Kidney (tissue), 14 donors: ENCODE measurements around the gene UBE2Q2. TPM values are rescaled to one million over a fixed set of nuclear protein-coding genes. Genes with fewer than 3 reads are reported as not detected.

ENCODE experiments used
- DNase-seq, 5 donors: peaks; one replicate each; pipeline ENCODE4 v3.0.0-alpha.2; 2013 to 2020
- FAIRE-seq: peaks from 2 replicates; lab custom pipeline; 2012; peaks lifted over from hg19 to GRCh38; lab: Jason Lieb, UNC
- H3K27ac ChIP-seq, 2 donors: one replicate each; pipeline ENCODE4 v1.7.0; 2013; ENCODE audit warnings: low read depth in 2 of 2, low read length in 2 of 2, inconsistent platforms in 1 of 2
- H3K27me3 ChIP-seq: one replicate; pipeline ENCODE4 v1.7.1; 2013; ENCODE audit warnings: low read length, inconsistent platforms; ENCODE audit not compliant: control insufficient read depth, insufficient read depth
- H3K36me3 ChIP-seq, 3 donors: one replicate each; pipeline versions ENCODE4 v1.7.0 to v1.7.1; 2013; ENCODE audit warnings: low read length in 3 of 3, control low read depth in 1 of 3, inconsistent platforms in 1 of 3; ENCODE audit not compliant: insufficient read depth in 3 of 3, control insufficient read depth in 2 of 3
- H3K4me1 ChIP-seq, 3 donors: one replicate each; pipeline versions ENCODE4 v1.7.0 to v1.7.1; 2013; ENCODE audit warnings: low read length in 3 of 3, inconsistent platforms in 1 of 3, low read depth in 1 of 3; ENCODE audit not compliant: control insufficient read depth in 2 of 3, insufficient read depth in 2 of 3
- H3K4me3 ChIP-seq, 3 donors: one replicate each; pipeline versions ENCODE4 v1.7.0 to v1.8.1; 2013; ENCODE audit warnings: low read length in 3 of 3, control low read depth in 1 of 3, inconsistent platforms in 1 of 3
- H3K9ac ChIP-seq, 3 donors: one replicate each; pipeline versions ENCODE4 v1.7.0 to v1.7.1; 2013; ENCODE audit warnings: low read length in 3 of 3, control low read depth in 1 of 3, inconsistent platforms in 1 of 3
- H3K9me3 ChIP-seq, 3 donors: one replicate each; pipeline versions ENCODE4 v1.7.0 to v1.7.1; 2013; ENCODE audit warnings: low read length in 3 of 3, control low read depth in 1 of 3, inconsistent platforms in 1 of 3; ENCODE audit not compliant: control insufficient read depth in 2 of 3, insufficient read depth in 1 of 3
- intact Hi-C: fragments of 100-400 bp; cut with DNase I; formaldehyde crosslinking; loops from one replicate; pipeline ENCODE4 v1.11.1; 2022
- polyA plus RNA-seq: library from polyadenylated mRNA; stranded (reverse); fragments of 350-450 nt; fragmentation: Illumina TruSeq; extraction: RNeasy Lipid Tissue Mini Kit (QIAGEN cat#74804); gene quantifications from one replicate; pipeline ENCODE4 v1.2.3, GENCODE V29; 2014; ENCODE audit warnings: low read depth, low replicate concordance; ENCODE audit not compliant: insufficient read depth
- total RNA-seq: library from RNA; stranded (reverse); fragmentation: NEBNext Ultra II Directional; extraction: Animal tissue kit (Norgen Biotek cat#: 25700); gene quantifications from one replicate; pipeline ENCODE4 v1.2.1, GENCODE V29; 2021
- TF ChIP-seq, protein P1 (sequence below): IDR thresholded peaks from 3 replicates; pipeline ENCODE4 v1.5.1; 2012; ENCODE audit warnings: mild to moderate bottlenecking, moderate library complexity, borderline replicate concordance; ENCODE audit not compliant: insufficient read depth; ENCODE audit errors: extremely low read depth
- donor health status: control.
- donor health status: control.
- donor health status: control.
- donor health status: control.
- donor health status: control.
- donor health status: DM: yes; HTN: yes; CAD: no.
- donor health status: Normal renal cell carcinoma (clear cell type).

The UBE2Q2 gene
- total and polyA plus RNA-seq, 2 donors from 2014 or later: 18.1 to 31.6 TPM

DNA sequence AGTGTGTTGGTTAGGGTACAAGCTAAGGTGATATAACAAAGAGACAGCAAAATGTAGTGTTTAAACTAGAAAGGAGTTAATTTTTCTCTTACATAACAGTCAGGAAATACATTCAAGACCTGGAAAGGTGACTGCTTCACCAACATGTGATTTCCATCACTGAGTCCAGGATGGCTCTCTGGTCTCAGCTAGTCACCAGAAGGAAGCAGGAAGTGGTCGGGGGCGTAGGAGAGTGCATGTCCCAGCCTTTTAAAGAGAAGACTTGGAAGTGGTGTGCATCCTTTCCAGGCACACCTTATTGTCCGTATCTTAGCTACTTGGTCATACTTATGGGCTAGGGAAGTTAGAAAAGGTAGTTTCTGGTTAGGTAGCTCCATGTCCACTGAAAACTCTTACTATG lies 11.1 kb upstream of the UBE2Q2 start:
- DNase-seq (no peak), FAIRE-seq (no peak)
- no peak overlapping the region for H3K9ac ChIP-seq
- intact Hi-C loops: no loop called here
- no peak overlapping the region for H3K27ac ChIP-seq
- no peaks in the 10 kb centered on the region for H3K27me3 ChIP-seq
- TF ChIP-seq, protein P1, sequence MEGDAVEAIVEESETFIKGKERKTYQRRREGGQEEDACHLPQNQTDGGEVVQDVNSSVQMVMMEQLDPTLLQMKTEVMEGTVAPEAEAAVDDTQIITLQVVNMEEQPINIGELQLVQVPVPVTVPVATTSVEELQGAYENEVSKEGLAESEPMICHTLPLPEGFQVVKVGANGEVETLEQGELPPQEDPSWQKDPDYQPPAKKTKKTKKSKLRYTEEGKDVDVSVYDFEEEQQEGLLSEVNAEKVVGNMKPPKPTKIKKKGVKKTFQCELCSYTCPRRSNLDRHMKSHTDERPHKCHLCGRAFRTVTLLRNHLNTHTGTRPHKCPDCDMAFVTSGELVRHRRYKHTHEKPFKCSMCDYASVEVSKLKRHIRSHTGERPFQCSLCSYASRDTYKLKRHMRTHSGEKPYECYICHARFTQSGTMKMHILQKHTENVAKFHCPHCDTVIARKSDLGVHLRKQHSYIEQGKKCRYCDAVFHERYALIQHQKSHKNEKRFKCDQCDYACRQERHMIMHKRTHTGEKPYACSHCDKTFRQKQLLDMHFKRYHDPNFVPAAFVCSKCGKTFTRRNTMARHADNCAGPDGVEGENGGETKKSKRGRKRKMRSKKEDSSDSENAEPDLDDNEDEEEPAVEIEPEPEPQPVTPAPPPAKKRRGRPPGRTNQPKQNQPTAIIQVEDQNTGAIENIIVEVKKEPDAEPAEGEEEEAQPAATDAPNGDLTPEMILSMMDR: no peak
- no peak overlapping the region for H3K4me3 ChIP-seq
- no peaks in the 10 kb centered on the region for H3K36me3 ChIP-seq
- no peaks in the 10 kb centered on the region for H3K9me3 ChIP-seq
- H3K4me1 ChIP-seq: no peaks in the 10 kb centered on the region

DNA sequence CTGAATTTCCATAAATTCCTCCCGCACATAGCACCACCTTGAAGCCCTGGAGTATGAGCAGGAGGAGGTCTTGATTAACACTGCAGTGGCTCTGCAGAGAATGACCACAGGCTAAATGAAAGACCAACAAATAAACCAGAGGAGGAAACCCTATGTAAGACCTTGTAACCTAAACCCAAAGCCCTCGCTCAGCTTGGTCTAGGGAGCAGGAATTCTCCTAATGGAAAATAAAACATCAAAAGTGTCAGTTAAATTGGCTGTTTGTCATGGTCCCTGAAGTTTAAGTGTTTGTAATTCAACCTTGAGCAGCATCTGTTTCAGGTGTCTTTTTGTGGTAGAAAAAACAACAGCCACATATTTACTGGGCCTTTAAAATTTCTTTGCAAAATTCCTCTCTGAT lies 9.2 kb upstream of the UBE2Q2 start:
- Histone ChIP-seq H3K9me3 (no peaks in the 10 kb centered on the region), H3K36me3 (no peaks in the 10 kb centered on the region), H3K9ac (no peak overlapping the region), H3K4me1 (no peaks in the 10 kb centered on the region), H3K27me3 (no peaks in the 10 kb centered on the region), H3K4me3 (no peak overlapping the region), H3K27ac (no peak overlapping the region)
- FAIRE-seq: no peak
- DNase-seq: peak in 3 of 5 donors; percentile 66 to 90 (median 84)
- intact Hi-C loops: no loop called here
- TF ChIP-seq, protein P1: no peak

DNA sequence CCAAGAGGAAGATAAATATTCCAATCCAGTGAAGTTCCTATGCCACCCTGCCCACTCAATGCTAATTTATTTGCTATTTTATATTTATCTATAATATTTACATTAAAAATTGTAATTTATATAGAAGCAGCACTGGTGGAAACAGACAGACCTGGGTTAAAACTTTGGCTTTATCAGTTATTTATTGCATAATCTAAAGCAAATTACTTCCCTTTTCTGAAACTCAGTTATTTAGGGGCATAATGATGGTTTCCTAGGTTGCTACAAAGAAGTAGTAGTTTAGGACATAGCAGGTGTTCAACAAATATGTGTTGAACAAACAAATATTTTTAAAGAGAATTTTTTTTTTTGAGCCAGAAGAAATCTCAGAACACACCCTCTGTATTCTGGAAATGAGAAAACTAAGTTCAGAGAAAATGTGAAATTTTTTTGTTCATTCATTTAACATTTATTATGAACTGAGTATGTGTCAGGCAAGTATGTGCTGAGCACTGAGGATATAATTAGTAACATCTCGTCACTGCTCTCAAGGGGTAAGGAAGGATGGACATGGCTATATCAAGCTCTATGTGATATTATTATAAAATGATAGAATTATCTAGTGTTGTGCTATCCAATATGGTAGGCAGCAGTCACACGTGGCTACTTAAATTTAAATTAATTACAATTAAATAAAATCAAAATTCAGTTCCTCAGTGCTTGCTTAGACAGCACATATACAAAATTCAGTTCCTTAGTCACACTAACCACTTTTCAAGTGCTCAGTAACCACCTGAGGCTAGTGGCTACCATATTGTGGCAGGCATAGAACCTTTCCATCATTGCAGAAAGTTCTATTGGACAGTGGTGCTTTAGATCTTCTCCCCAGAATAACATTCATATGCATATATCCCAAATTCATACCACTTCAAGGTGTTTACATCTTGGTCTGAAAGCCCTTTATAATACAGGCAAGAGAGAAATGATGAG lies 7.0 kb upstream of the UBE2Q2 start:
- intact Hi-C loops: no loop called here
- Histone ChIP-seq H3K4me1 (no peaks in the 10 kb centered on the region), H3K4me3 (no peak overlapping the region), H3K36me3 (no peaks in the 10 kb centered on the region), H3K9ac (no peak overlapping the region), H3K9me3 (no peaks in the 10 kb centered on the region), H3K27me3 (no peaks in the 10 kb centered on the region), H3K27ac (no peak overlapping the region)
- DNase-seq: no peak
- TF ChIP-seq, protein P1: no peak
- no peak for FAIRE-seq
